OCI-LY7 (cell line): ENCODE data around the gene MAPK13. TPM values are rescaled to one million over a fixed set of nuclear protein-coding genes. Genes with fewer than 3 reads are reported as not detected.

Experiments
- BruUV-seq: library from RNA; stranded (reverse); fragments of 400-500 nt; replicated peaks from 2 replicates; lab custom pipeline; 2021; lab: Mats Ljungman, UMichigan
- CTCF ChIA-PET: fragments of 300-600 bp; sonication (Branson Sonifier 250); formaldehyde crosslinking; loops from one replicate; lab custom pipeline; 2022; ENCODE audit warnings: antibody characterized with exemption; ENCODE audit not compliant: unreplicated experiment; lab: Charles Lee
- POLR2A ChIA-PET: fragments of 300-600 bp; sonication (Branson Sonifier 250); formaldehyde crosslinking; loops from one replicate; lab custom pipeline; 2022; ENCODE audit warnings: antibody characterized with exemption; lab: Charles Lee
- DNase-seq: peaks from one replicate; pipeline ENCODE4 v3.0.0-alpha.2; 2015; ENCODE audit warnings: low spot score
- H2AFZ ChIP-seq: fragments of 200-600 bp; sonication (generic), shearing (Covaris generic); 2 replicates; pipeline ENCODE4 v1.6.1; 2014; ENCODE audit warnings: mild to moderate bottlenecking, antibody characterized with exemption, low read length, moderate library complexity
- H3K27ac ChIP-seq: fragments of 200-600 bp; sonication (generic); 2 replicates; pipeline ENCODE4 v1.5.1; 2014; ENCODE audit warnings: mixed run types, low read depth, mild to moderate bottlenecking, moderate library complexity, low read length, inconsistent platforms; ENCODE audit not compliant: poor library complexity, severe bottlenecking
- H3K36me3 ChIP-seq: fragments of 200-600 bp; sonication (generic); 2 replicates; pipeline ENCODE4 v1.6.1; 2014; ENCODE audit warnings: mild to moderate bottlenecking, antibody characterized with exemption, low read length, moderate library complexity, mixed read lengths; ENCODE audit not compliant: insufficient read depth
- H3K4me1 ChIP-seq: fragments of 200-600 bp; sonication (generic); 2 replicates; pipeline ENCODE4 v1.5.1; 2014; ENCODE audit warnings: mild to moderate bottlenecking, low read length; ENCODE audit not compliant: insufficient read depth, poor library complexity, severe bottlenecking
- H3K4me2 ChIP-seq: fragments of 200-600 bp; sonication (generic); 2 replicates; pipeline ENCODE4 v1.6.1; 2014; ENCODE audit warnings: mild to moderate bottlenecking, low read length
- H3K4me3 ChIP-seq: fragments of 200-600 bp; sonication (generic); 2 replicates; pipeline ENCODE4 v1.5.1; 2014; ENCODE audit warnings: mild to moderate bottlenecking, low read depth, low read length; ENCODE audit not compliant: poor library complexity, severe bottlenecking
- H3K79me2 ChIP-seq: fragments of 200-600 bp; sonication (generic); 2 replicates; pipeline ENCODE4 v1.6.1; 2016; ENCODE audit warnings: low read depth, mild to moderate bottlenecking, low read length, moderate library complexity, mixed read lengths; ENCODE audit not compliant: insufficient read depth
- H3K9me2 ChIP-seq: fragments of 200-600 bp; sonication (generic); 2 replicates; pipeline ENCODE4 v1.6.1; 2016; ENCODE audit warnings: mild to moderate bottlenecking, low read length, mixed read lengths; ENCODE audit not compliant: insufficient read depth
- H3K9me3 ChIP-seq: fragments of 200-600 bp; sonication (generic); 2 replicates; pipeline ENCODE4 v1.6.1; 2014; ENCODE audit warnings: mild to moderate bottlenecking, mixed run types, low read length, mixed read lengths
- H4K20me1 ChIP-seq: fragments of 200-600 bp; sonication (generic); 2 replicates; pipeline ENCODE4 v1.6.1; 2014; ENCODE audit warnings: mild to moderate bottlenecking, antibody characterized with exemption, low read length, moderate library complexity, mixed read lengths; ENCODE audit not compliant: insufficient read depth
- CTCF ChIP-seq: fragments of 200-600 bp; sonication (generic); conservative IDR thresholded peaks from 2 replicates; pipeline ENCODE4 v1.5.1; 2014; ENCODE audit warnings: mild to moderate bottlenecking, antibody characterized with exemption, low read length, moderate library complexity, mixed read lengths
- EZH2phosphoT487 ChIP-seq: fragments of 200-600 bp; sonication (generic); IDR thresholded peaks from 2 replicates; pipeline ENCODE4 v1.6.1; 2018; ENCODE audit warnings: low read depth, borderline replicate concordance, mild to moderate bottlenecking, mixed run types, antibody characterized with exemption, low read length, moderate library complexity, mixed read lengths
- intact Hi-C: fragments of 100-400 bp; cut with micrococcal nuclease; formaldehyde crosslinking; loops from one replicate; pipeline ENCODE4 v1.10.0; 2022; ENCODE audit not compliant: unreplicated experiment
- total RNA-seq, 2 experiments: library from RNA; depleted of rRNA in 1 of 2; stranded (reverse); fragments of >200 nt in 1 of 2; shearing (Covaris generic) in 1 of 2; gene quantifications; 2 replicates each; pipeline ENCODE4 v1.2.3, GENCODE V29; 2014 to 2022

The MAPK13 gene
- total RNA-seq, 2 experiments from 2014 or later: 0.88 to 1.8 TPM

GRCh38 chr6:36186199-36186598, 55.9 kb downstream of the MAPK13 start:
- H3K4me1 ChIP-seq: no peaks in the 10 kb centered on the region
- ChIA-PET CTCF (no interaction called here), POLR2A (no interaction called here)
- no peak overlapping the region for H2AFZ ChIP-seq
- DNase-seq: no peak
- intact Hi-C loops: no loop called here
- no peaks in the 10 kb centered on the region for H3K79me2 ChIP-seq
- no peak overlapping the region for H3K27ac ChIP-seq
- H3K4me3 ChIP-seq: no peak overlapping the region
- BruUV-seq: no TSS peak
- no peaks in the 10 kb centered on the region for H4K20me1 ChIP-seq
- H3K36me3 ChIP-seq: no peaks in the 10 kb centered on the region
- H3K9me2 ChIP-seq: no peaks in the 10 kb centered on the region
- H3K4me2 ChIP-seq: no peak overlapping the region
- TF ChIP-seq EZH2phosphoT487 (no peak), CTCF (no peak)
- H3K9me3 ChIP-seq: no peaks in the 10 kb centered on the region

GRCh38 chr6:36187446-36187845, 57.1 kb downstream of the MAPK13 start:
- TF ChIP-seq CTCF (no peak), EZH2phosphoT487 (no peak)
- Histone ChIP-seq H3K79me2 (no peaks in the 10 kb centered on the region), H3K4me2 (no peak overlapping the region), H2AFZ (no peak overlapping the region), H3K4me1 (no peaks in the 10 kb centered on the region), H3K36me3 (no peaks in the 10 kb centered on the region), H3K9me2 (no peaks in the 10 kb centered on the region), H3K4me3 (no peak overlapping the region), H4K20me1 (no peaks in the 10 kb centered on the region), H3K27ac (no peak overlapping the region), H3K9me3 (no peaks in the 10 kb centered on the region)
- DNase-seq: no peak
- ChIA-PET CTCF (no interaction called here), POLR2A (no interaction called here)
- intact Hi-C loops: no loop called here
- no TSS peak for BruUV-seq

Other genes with a start within 250 kb of the MAPK13 start
- 75.6 and 86.0 TPM in 2 replicates for gene SRPK1, start 209.4 kb upstream of the MAPK13 start, total RNA-seq (2014; rRNA removed; shearing (Covaris generic))
- 109 and 126 TPM in 2 replicates for gene SRPK1, start 209.4 kb upstream of the MAPK13 start, total RNA-seq (2022)
- not detected in 2 replicates for gene SLC26A8, start 105.9 kb upstream of the MAPK13 start, total RNA-seq (2014; rRNA removed; shearing (Covaris generic))
- not detected in 2 replicates for gene SLC26A8, start 105.9 kb upstream of the MAPK13 start, total RNA-seq (2022)
- 30.2 and 38.7 TPM in 2 replicates for gene MAPK14, start 102.7 kb upstream of the MAPK13 start, total RNA-seq (2014; rRNA removed; shearing (Covaris generic))
- gene MAPK14, start 102.7 kb upstream of the MAPK13 start, total RNA-seq (2022): 43.1 and 45.3 TPM in 2 replicates
- gene BRPF3, start 66.2 kb downstream of the MAPK13 start, total RNA-seq (2014; rRNA removed; shearing (Covaris generic)): 3.9 and 10.4 TPM in 2 replicates
- 11.0 and 12.0 TPM in 2 replicates for gene BRPF3, start 66.2 kb downstream of the MAPK13 start, total RNA-seq (2022)
- not detected in 2 replicates for gene PNPLA1, start 139.5 kb downstream of the MAPK13 start, total RNA-seq (2014; rRNA removed; shearing (Covaris generic))
- not detected in 2 replicates for gene PNPLA1, start 139.5 kb downstream of the MAPK13 start, total RNA-seq (2022)
- not detected in 2 replicates for gene BNIP5, start 206.4 kb downstream of the MAPK13 start, total RNA-seq (2014; rRNA removed; shearing (Covaris generic))
- gene BNIP5, start 206.4 kb downstream of the MAPK13 start, total RNA-seq (2022): not detected in 2 replicates